ENCODE results near the gene TRIM17. TPM values are rescaled to one million over a fixed set of nuclear protein-coding genes. Genes with fewer than 3 reads are reported as not detected.

TRIM17 gene
- total RNA-seq, 2 donors from 2014 or later = 8.4 to 19.6 TPM

- peaks cover 27% of the 10 kb centered on the region for H3K36me3 ChIP-seq (ENCODE audit: control insufficient read depth, insufficient read depth, low read length)
- no peaks in the 10 kb centered on the region for H3K27me3 Mint-ChIP-seq (ENCODE audit: insufficient read depth)
- TF ChIP-seq CTCF (conservative IDR thresholded peaks at IDR 0.05) = no peak
- peak overlapping the region; percentile 47 for H3K27ac ChIP-seq (ENCODE audit: low read depth, low read length)
- peak overlapping the region; percentile 93 for H3K4me3 Mint-ChIP-seq
- peak; percentile 65 for DNase-seq
- H3K9me3 Mint-ChIP-seq = no peaks in the 10 kb centered on the region
- WGBS, 2 experiments (ENCODE audit: insufficient coverage in 1 of 2, insufficient read length in 1 of 2) = 3 to 14% methylated on average over 14 to 27 of the region's 29 CpGs
- no peaks in the 10 kb centered on the region for H3K4me1 ChIP-seq (ENCODE audit: control insufficient read depth, insufficient read depth, low read length)
- H3K27me3 ChIP-seq (ENCODE audit: control insufficient read depth, insufficient read depth, low read length, poor library complexity, severe bottlenecking) = no peaks in the 10 kb centered on the region
- peak overlapping the region; percentile 88 for H3K4me3 ChIP-seq (ENCODE audit: low read length)
- H3K4me1 Mint-ChIP-seq = peaks cover 18% of the 10 kb centered on the region
- no peaks in the 10 kb centered on the region for H3K9me3 ChIP-seq (ENCODE audit: control insufficient read depth, low read length)
- peak overlapping the region; percentile 55 for H3K27ac Mint-ChIP-seq
- H3K36me3 Mint-ChIP-seq (ENCODE audit: low read depth) = peaks cover 42% of the 10 kb centered on the region
- H3K9ac ChIP-seq (ENCODE audit: extremely low read depth, low read length, poor library complexity, severe bottlenecking) = peak overlapping the region; percentile 50
Measured at GRCh38 chr1:228407106-228408040, 9.3 kb downstream of the TRIM17 start.

- Mint-ChIP-seq H3K4me3 (peak overlapping the region; percentile 93), H3K27ac (peak overlapping the region; percentile 92), H3K4me1 (peaks cover 18% of the 10 kb centered on the region), H3K9me3 (no peaks in the 10 kb centered on the region), H3K36me3 (ENCODE audit: low read depth) (peaks cover 46% of the 10 kb centered on the region), H3K27me3 (ENCODE audit: insufficient read depth) (no peaks in the 10 kb centered on the region)
- TF ChIP-seq CTCF (conservative IDR thresholded peaks at IDR 0.05) = no peak
- H3K4me3 ChIP-seq (ENCODE audit: low read length) = peak overlapping the region; percentile 90
- peaks cover 25% of the 10 kb centered on the region for H3K36me3 ChIP-seq (ENCODE audit: control insufficient read depth, insufficient read depth, low read length)
- H3K27me3 ChIP-seq (ENCODE audit: control insufficient read depth, insufficient read depth, low read length, poor library complexity, severe bottlenecking) = no peaks in the 10 kb centered on the region
- no peaks in the 10 kb centered on the region for H3K4me1 ChIP-seq (ENCODE audit: control insufficient read depth, insufficient read depth, low read length)
- 0% methylated on average over 13 to 21 of the region's 21 CpGs for WGBS, 2 experiments (ENCODE audit: insufficient coverage in 1 of 2, insufficient read length in 1 of 2)
- no peaks in the 10 kb centered on the region for H3K9me3 ChIP-seq (ENCODE audit: control insufficient read depth, low read length)
- no peak overlapping the region for H3K27ac ChIP-seq (ENCODE audit: low read depth, low read length)
- H3K9ac ChIP-seq (ENCODE audit: extremely low read depth, low read length, poor library complexity, severe bottlenecking) = peak overlapping the region; percentile 68
- no peak for DNase-seq
Measured at GRCh38 chr1:228405979-228406228, 10.8 kb downstream of the TRIM17 start.

- Histone ChIP-seq H3K27me3 (ENCODE audit: control insufficient read depth, insufficient read depth, low read length, poor library complexity, severe bottlenecking) (no peaks in the 10 kb centered on the region), H3K9me3 (ENCODE audit: control insufficient read depth, low read length) (no peaks in the 10 kb centered on the region), H3K4me3 (ENCODE audit: low read length) (peak overlapping the region; percentile 90), H3K9ac (ENCODE audit: extremely low read depth, low read length, poor library complexity, severe bottlenecking) (peak overlapping the region; percentile 68), H3K4me1 (ENCODE audit: control insufficient read depth, insufficient read depth, low read length) (no peaks in the 10 kb centered on the region), H3K27ac (ENCODE audit: low read depth, low read length) (no peak overlapping the region), H3K36me3 (ENCODE audit: control insufficient read depth, insufficient read depth, low read length) (peaks cover 28% of the 10 kb centered on the region)
- peak; percentile 56 for DNase-seq
- peak overlapping the region; percentile 92 for H3K27ac Mint-ChIP-seq
- H3K9me3 Mint-ChIP-seq = no peaks in the 10 kb centered on the region
- H3K4me3 Mint-ChIP-seq = peak overlapping the region; percentile 93
- peaks cover 18% of the 10 kb centered on the region for H3K4me1 Mint-ChIP-seq
- peaks cover 49% of the 10 kb centered on the region for H3K36me3 Mint-ChIP-seq (ENCODE audit: low read depth)
- WGBS, 2 experiments (ENCODE audit: insufficient coverage in 1 of 2, insufficient read length in 1 of 2) = 13 to 16% methylated on average over 7 to 11 of the region's 11 CpGs
- no peak for TF ChIP-seq CTCF (conservative IDR thresholded peaks at IDR 0.05)
- H3K27me3 Mint-ChIP-seq (ENCODE audit: insufficient read depth) = no peaks in the 10 kb centered on the region
Measured at GRCh38 chr1:228405200-228405978, 11.3 kb downstream of the TRIM17 start.
